Activated CD4-positive, alpha-beta T cell treated with anti-CD3 and anti-CD28 coated beads, Interleukin-2, amount 10 ng/mL, durations not matched to agents 24 days and 14 days (primary cell): ENCODE data around the gene FLAD1. TPM values are rescaled to one million over a fixed set of nuclear protein-coding genes. Genes with fewer than 3 reads are reported as not detected.

Source experiments
- DNase-seq: peaks from one replicate; pipeline ENCODE4 v3.0.0; 2022
- H3K27ac Mint-ChIP-seq: one replicate; pipeline ENCODE4 v1.8.0; 2022; ENCODE audit warnings: mild to moderate bottlenecking, mixed read lengths
- H3K27me3 Mint-ChIP-seq: one replicate; pipeline ENCODE4 v1.8.0; 2022; ENCODE audit warnings: mixed read lengths
- H3K36me3 Mint-ChIP-seq: one replicate; pipeline ENCODE4 v1.8.0; 2022; ENCODE audit warnings: low read depth, mild to moderate bottlenecking, mixed read lengths
- H3K4me1 Mint-ChIP-seq: one replicate; pipeline ENCODE4 v1.8.0; 2021; ENCODE audit warnings: mixed read lengths
- H3K4me3 Mint-ChIP-seq: one replicate; pipeline ENCODE4 v1.8.0; 2022; ENCODE audit warnings: mild to moderate bottlenecking, moderate library complexity, mixed read lengths
- H3K9me3 Mint-ChIP-seq: one replicate; pipeline ENCODE4 v1.8.0; 2021; ENCODE audit warnings: mixed read lengths
- intact Hi-C: fragments of 100-400 bp; cut with micrococcal nuclease; formaldehyde crosslinking; loops from one replicate; pipeline ENCODE4 v1.15.1; 2023
- total RNA-seq: library from RNA; stranded (reverse); gene quantifications from 2 replicates; pipeline ENCODE4 v1.2.3, GENCODE V29; 2022

Gene FLAD1
- total RNA-seq, 1 donor from 2014 or later, result 69.9 TPM

- no peaks in the 10 kb centered on the region for H3K27me3 Mint-ChIP-seq
- H3K4me1 Mint-ChIP-seq, result peaks cover 54% of the 10 kb centered on the region
- peak; percentile 75 for DNase-seq
- intact Hi-C loops, result loop anchor here (2.0 to 5.0 kb wide), 4 partner anchors 59 to 189 kb away; partner anchors contain the start of genes EFNA4 and SLC50A1
- peaks cover 20% of the 10 kb centered on the region for H3K36me3 Mint-ChIP-seq
- peak overlapping the region; percentile 99 for H3K4me3 Mint-ChIP-seq
- H3K9me3 Mint-ChIP-seq, result no peaks in the 10 kb centered on the region
- H3K27ac Mint-ChIP-seq, result peak overlapping the region; percentile 96
Observed at GRCh38 chr1:155003227-155003765, 20.2 kb downstream of the FLAD1 start.

GRCh38 chr1:155003766-155004351, 20.7 kb downstream of the FLAD1 start:
- peak overlapping the region; percentile 99 for H3K4me3 Mint-ChIP-seq
- H3K27ac Mint-ChIP-seq, result peak overlapping the region; percentile 96
- peaks cover 54% of the 10 kb centered on the region for H3K4me1 Mint-ChIP-seq
- intact Hi-C loops, result loop anchor here (2.0 to 5.0 kb wide), 4 partner anchors 58 to 188 kb away; partner anchors contain the start of genes EFNA4 and SLC50A1
- peaks cover 23% of the 10 kb centered on the region for H3K36me3 Mint-ChIP-seq
- H3K9me3 Mint-ChIP-seq, result no peaks in the 10 kb centered on the region
- no peaks in the 10 kb centered on the region for H3K27me3 Mint-ChIP-seq
- DNase-seq, result peak; percentile 77

- H3K27me3 Mint-ChIP-seq, result no peaks in the 10 kb centered on the region
- H3K27ac Mint-ChIP-seq, result peak overlapping the region; percentile 94
- peaks cover 50% of the 10 kb centered on the region for H3K4me1 Mint-ChIP-seq
- DNase-seq, result no peak
- intact Hi-C loops, result loop anchor here (5.0 kb wide), 4 partner anchors 58 to 257 kb away; partner anchors contain the start of genes EFNA4 and SLC50A1
- peak overlapping the region; percentile 99 for H3K4me3 Mint-ChIP-seq
- H3K9me3 Mint-ChIP-seq, result no peaks in the 10 kb centered on the region
- H3K36me3 Mint-ChIP-seq, result peaks cover 29% of the 10 kb centered on the region
Observed at GRCh38 chr1:155004352-155005075, 21.4 kb downstream of the FLAD1 start.

- no peaks in the 10 kb centered on the region for H3K9me3 Mint-ChIP-seq
- peaks cover 49% of the 10 kb centered on the region for H3K4me1 Mint-ChIP-seq
- H3K27me3 Mint-ChIP-seq, result no peaks in the 10 kb centered on the region
- peak; percentile 66 for DNase-seq
- peak overlapping the region; percentile 99 for H3K4me3 Mint-ChIP-seq
- intact Hi-C loops, result loop anchor here (5.0 kb wide), 1 partner anchor 258 kb away; no protein-coding TSS in a partner anchor
- peaks cover 36% of the 10 kb centered on the region for H3K36me3 Mint-ChIP-seq
- H3K27ac Mint-ChIP-seq, result peak overlapping the region; percentile 96
Observed at GRCh38 chr1:155005076-155006011, 22.2 kb downstream of the FLAD1 start.

GRCh38 chr1:155006601-155007101, 23.5 kb downstream of the FLAD1 start:
- peaks cover 53% of the 10 kb centered on the region for H3K4me1 Mint-ChIP-seq
- intact Hi-C loops, result loop anchor here (5.0 kb wide), 1 partner anchor 259 kb away; no protein-coding TSS in a partner anchor

GRCh38 chr1:155007251-155007828, 24.2 kb downstream of the FLAD1 start:
- H3K4me3 Mint-ChIP-seq, result peak overlapping the region; percentile 99
- H3K9me3 Mint-ChIP-seq, result no peaks in the 10 kb centered on the region
- H3K36me3 Mint-ChIP-seq, result peaks cover 44% of the 10 kb centered on the region
- H3K27me3 Mint-ChIP-seq, result no peaks in the 10 kb centered on the region
- intact Hi-C loops, result loop anchor here (5.0 kb wide), 1 partner anchor 260 kb away; no protein-coding TSS in a partner anchor
- H3K27ac Mint-ChIP-seq, result peak overlapping the region; percentile 96
- DNase-seq, result peak; percentile 70
- peaks cover 53% of the 10 kb centered on the region for H3K4me1 Mint-ChIP-seq

More at GRCh38 chr1:155006601-155007101, 23.5 kb downstream of the FLAD1 start:
- peak overlapping the region; percentile 99 for H3K4me3 Mint-ChIP-seq
- no peaks in the 10 kb centered on the region for H3K9me3 Mint-ChIP-seq
- no peaks in the 10 kb centered on the region for H3K27me3 Mint-ChIP-seq
- peaks cover 43% of the 10 kb centered on the region for H3K36me3 Mint-ChIP-seq
- DNase-seq, result peak; percentile 85
- peak overlapping the region; percentile 96 for H3K27ac Mint-ChIP-seq

GRCh38 chr1:155008015-155008941, 25.1 kb downstream of the FLAD1 start:
- H3K36me3 Mint-ChIP-seq, result peaks cover 54% of the 10 kb centered on the region
- peaks cover 63% of the 10 kb centered on the region for H3K4me1 Mint-ChIP-seq
- H3K9me3 Mint-ChIP-seq, result no peaks in the 10 kb centered on the region
- peak overlapping the region; percentile 97 for H3K4me3 Mint-ChIP-seq
- intact Hi-C loops, result loop anchor here (1.0 to 5.0 kb wide), 2 partner anchors 8 to 261 kb away; no protein-coding TSS in a partner anchor
- no peaks in the 10 kb centered on the region for H3K27me3 Mint-ChIP-seq
- peak; percentile 92 for DNase-seq
- peak overlapping the region; percentile 96 for H3K27ac Mint-ChIP-seq

- Mint-ChIP-seq H3K36me3 (peaks cover 58% of the 10 kb centered on the region), H3K4me3 (peak overlapping the region; percentile 97), H3K27me3 (no peaks in the 10 kb centered on the region), H3K4me1 (peaks cover 66% of the 10 kb centered on the region), H3K9me3 (no peaks in the 10 kb centered on the region), H3K27ac (peak overlapping the region; percentile 96)
- peak; percentile 76 for DNase-seq
- intact Hi-C loops, result loop anchor here (1.0 to 5.0 kb wide), 2 partner anchors 8 to 262 kb away; no protein-coding TSS in a partner anchor
Observed at GRCh38 chr1:155009221-155009711, 26.1 kb downstream of the FLAD1 start.

GRCh38 chr1:155009742-155010141, 26.6 kb downstream of the FLAD1 start:
- no peak for DNase-seq
- Mint-ChIP-seq H3K4me1 (peaks cover 62% of the 10 kb centered on the region), H3K36me3 (peaks cover 58% of the 10 kb centered on the region), H3K9me3 (no peaks in the 10 kb centered on the region), H3K27ac (peak overlapping the region; percentile 96), H3K4me3 (peak overlapping the region; percentile 97), H3K27me3 (no peaks in the 10 kb centered on the region)
- intact Hi-C loops, result loop anchor here (1.0 to 5.0 kb wide), 2 partner anchors 8 to 262 kb away; no protein-coding TSS in a partner anchor

GRCh38 chr1:155010211-155010918, 27.2 kb downstream of the FLAD1 start:
- Mint-ChIP-seq H3K4me1 (peaks cover 58% of the 10 kb centered on the region), H3K27me3 (no peaks in the 10 kb centered on the region), H3K36me3 (peaks cover 58% of the 10 kb centered on the region), H3K27ac (peak overlapping the region; percentile 96), H3K9me3 (no peaks in the 10 kb centered on the region), H3K4me3 (peak overlapping the region; percentile 97)
- intact Hi-C loops, result no loop called here
- DNase-seq, result peak; percentile 84

GRCh38 chr1:155011004-155011416, 27.9 kb downstream of the FLAD1 start:
- no peaks in the 10 kb centered on the region for H3K27me3 Mint-ChIP-seq
- H3K4me1 Mint-ChIP-seq, result peaks cover 58% of the 10 kb centered on the region
- intact Hi-C loops, result no loop called here
- DNase-seq, result peak; percentile 56
- H3K27ac Mint-ChIP-seq, result peak overlapping the region; percentile 82
- H3K9me3 Mint-ChIP-seq, result no peaks in the 10 kb centered on the region
- peak overlapping the region; percentile 97 for H3K4me3 Mint-ChIP-seq
- peaks cover 62% of the 10 kb centered on the region for H3K36me3 Mint-ChIP-seq
